Astrocyte (in vitro differentiated cells and primary cell): ENCODE results near the gene PRKCD. TPM values are rescaled to one million over a fixed set of nuclear protein-coding genes. Genes with fewer than 3 reads are reported as not detected.
A peak's percentile ranks its signal among the peaks of the same experiment; 100 is the strongest.

Source experiments
- DNase-seq: peaks from one replicate; pipeline ENCODE4 v3.0.0-alpha.2; 2010; ENCODE audit warnings: low read depth
- FAIRE-seq: peaks from 2 replicates; lab custom pipeline; 2011; peaks lifted over from hg19 to GRCh38; lab: Jason Lieb, UNC
- H2AFZ ChIP-seq: 2 replicates; pipeline ENCODE4 v1.6.0; 2012; ENCODE audit warnings: low read depth, low read length, inconsistent platforms
- H3K27ac ChIP-seq: 2 replicates; pipeline ENCODE4 v1.5.1; 2011; ENCODE audit warnings: low read depth, low read length, inconsistent platforms
- H3K27me3 ChIP-seq: 2 replicates; pipeline ENCODE4 v1.6.0; 2011; ENCODE audit warnings: low read length, inconsistent platforms; ENCODE audit not compliant: insufficient read depth
- H3K36me3 ChIP-seq: 2 replicates; pipeline ENCODE4 v1.5.1; 2011; ENCODE audit warnings: low read length, inconsistent platforms; ENCODE audit not compliant: insufficient read depth
- H3K4me1 ChIP-seq: 2 replicates; pipeline ENCODE4 v1.5.1; 2011; ENCODE audit warnings: low read length, inconsistent platforms; ENCODE audit not compliant: insufficient read depth
- H3K4me2 ChIP-seq: 2 replicates; pipeline ENCODE4 v1.6.0; 2012; ENCODE audit warnings: low read length, inconsistent platforms
- H3K4me3 ChIP-seq: 2 replicates; pipeline ENCODE4 v1.5.1; 2011; ENCODE audit warnings: low read depth, mild to moderate bottlenecking, low read length, inconsistent platforms; ENCODE audit not compliant: insufficient read depth
- H3K79me2 ChIP-seq: 2 replicates; pipeline ENCODE4 v1.6.0; 2012; ENCODE audit warnings: mild to moderate bottlenecking, low read length, inconsistent platforms; ENCODE audit not compliant: insufficient read depth
- H3K9ac ChIP-seq: 2 replicates; pipeline ENCODE4 v1.6.0; 2012; ENCODE audit warnings: mild to moderate bottlenecking, low read length, inconsistent platforms
- H3K9me3 ChIP-seq: 2 replicates; pipeline ENCODE4 v1.5.1; 2012; ENCODE audit warnings: low read depth, mild to moderate bottlenecking, low read length, inconsistent platforms; ENCODE audit not compliant: insufficient read depth
- H4K20me1 ChIP-seq: 2 replicates; pipeline ENCODE4 v1.6.0; 2012; ENCODE audit warnings: low read length, inconsistent platforms; ENCODE audit not compliant: insufficient read depth
- H3K27ac Mint-ChIP-seq: one replicate; pipeline ENCODE4 v1.8.0; 2021; ENCODE audit warnings: mild to moderate bottlenecking, mixed read lengths; ENCODE audit not compliant: unreplicated experiment
- H3K27me3 Mint-ChIP-seq: one replicate; pipeline ENCODE4 v1.8.0; 2021; ENCODE audit warnings: low read depth, mixed read lengths; ENCODE audit not compliant: unreplicated experiment
- H3K36me3 Mint-ChIP-seq: one replicate; pipeline ENCODE4 v1.8.0; 2021; ENCODE audit warnings: low read depth, mixed read lengths; ENCODE audit not compliant: unreplicated experiment
- H3K4me1 Mint-ChIP-seq: one replicate; pipeline ENCODE4 v1.8.0; 2021; ENCODE audit warnings: low read depth, mixed read lengths; ENCODE audit not compliant: unreplicated experiment
- H3K4me3 Mint-ChIP-seq: one replicate; pipeline ENCODE4 v1.8.0; 2021; ENCODE audit warnings: mild to moderate bottlenecking, moderate library complexity, mixed read lengths; ENCODE audit not compliant: unreplicated experiment
- H3K9me3 Mint-ChIP-seq: one replicate; pipeline ENCODE4 v1.8.0; 2021; ENCODE audit warnings: mild to moderate bottlenecking, mixed read lengths; ENCODE audit not compliant: unreplicated experiment
- EZH2 ChIP-seq: IDR thresholded peaks from 2 replicates; pipeline ENCODE4 v1.6.1; 2012; ENCODE audit warnings: mild to moderate bottlenecking, low read length, inconsistent platforms; ENCODE audit not compliant: insufficient read depth
- total RNA-seq: library from RNA; stranded (reverse); gene quantifications from 2 replicates; pipeline ENCODE4 v1.2.1, GENCODE V29; 2021
- TF ChIP-seq, protein P1 (sequence below): IDR thresholded peaks from 2 replicates; pipeline ENCODE4 v1.5.1; 2011; ENCODE audit warnings: low read depth, mild to moderate bottlenecking, inconsistent platforms, low read length, moderate library complexity; ENCODE audit not compliant: insufficient read depth

PRKCD gene
- total RNA-seq, 1 donor from 2014 or later: 25.4 TPM

DNA sequence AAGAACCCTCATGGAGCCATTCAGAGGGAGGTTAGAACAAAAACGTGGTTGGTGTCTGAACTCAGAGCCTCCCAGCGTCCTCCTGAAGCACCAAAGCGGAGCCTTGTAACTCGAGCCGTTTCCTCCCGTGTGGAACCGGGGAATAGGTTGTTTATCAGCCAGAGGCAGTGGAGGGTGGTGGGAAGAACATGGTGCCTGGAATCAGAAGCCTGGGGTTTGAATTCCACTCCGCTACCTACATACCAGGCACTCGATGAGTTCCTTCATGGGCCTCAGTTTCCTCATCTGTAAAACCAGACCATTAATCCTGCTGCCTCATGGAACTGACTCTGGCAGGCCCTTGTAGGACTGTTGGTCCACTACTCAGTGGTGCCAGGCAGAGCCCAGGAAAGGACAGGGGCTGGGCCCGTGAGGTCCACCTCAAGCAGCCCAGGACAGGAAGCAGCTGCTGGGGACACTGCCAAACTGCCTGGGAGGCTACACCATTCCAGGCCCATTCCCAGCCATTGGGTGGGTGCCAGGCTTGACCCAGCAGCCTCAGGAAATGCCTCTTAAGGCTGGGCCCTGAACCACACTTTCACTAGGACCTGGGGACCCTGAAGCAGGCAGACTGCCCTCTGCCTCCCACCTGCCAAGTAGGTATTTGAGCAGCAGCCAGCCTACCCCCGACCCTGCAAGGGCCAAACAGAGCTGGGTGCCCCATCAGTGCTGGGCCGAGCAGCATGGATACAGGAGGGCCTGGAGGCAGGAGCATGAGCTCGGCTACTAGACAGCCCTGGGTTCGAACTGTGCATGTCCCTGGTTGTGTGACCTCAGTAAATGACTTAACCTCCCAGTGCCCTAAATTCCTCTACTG lies 33.4 kb downstream of the PRKCD start:
- H3K9me3 Mint-ChIP-seq: no peaks in the 10 kb centered on the region
- no peak overlapping the region for H3K4me3 Mint-ChIP-seq
- H3K36me3 Mint-ChIP-seq: peaks cover 5% of the 10 kb centered on the region
- peaks cover 7% of the 10 kb centered on the region for H3K27me3 Mint-ChIP-seq
- Histone ChIP-seq H3K4me1 (peaks cover 14% of the 10 kb centered on the region), H3K36me3 (no peaks in the 10 kb centered on the region), H3K79me2 (no peaks in the 10 kb centered on the region), H3K9me3 (no peaks in the 10 kb centered on the region), H2AFZ (peak overlapping the region; percentile 0), H3K27me3 (no peaks in the 10 kb centered on the region), H3K4me3 (no peak overlapping the region), H4K20me1 (no peaks in the 10 kb centered on the region), H3K4me2 (no peak overlapping the region), H3K27ac (no peak overlapping the region), H3K9ac (no peak overlapping the region)
- H3K27ac Mint-ChIP-seq: no peak overlapping the region
- TF ChIP-seq, protein P1, sequence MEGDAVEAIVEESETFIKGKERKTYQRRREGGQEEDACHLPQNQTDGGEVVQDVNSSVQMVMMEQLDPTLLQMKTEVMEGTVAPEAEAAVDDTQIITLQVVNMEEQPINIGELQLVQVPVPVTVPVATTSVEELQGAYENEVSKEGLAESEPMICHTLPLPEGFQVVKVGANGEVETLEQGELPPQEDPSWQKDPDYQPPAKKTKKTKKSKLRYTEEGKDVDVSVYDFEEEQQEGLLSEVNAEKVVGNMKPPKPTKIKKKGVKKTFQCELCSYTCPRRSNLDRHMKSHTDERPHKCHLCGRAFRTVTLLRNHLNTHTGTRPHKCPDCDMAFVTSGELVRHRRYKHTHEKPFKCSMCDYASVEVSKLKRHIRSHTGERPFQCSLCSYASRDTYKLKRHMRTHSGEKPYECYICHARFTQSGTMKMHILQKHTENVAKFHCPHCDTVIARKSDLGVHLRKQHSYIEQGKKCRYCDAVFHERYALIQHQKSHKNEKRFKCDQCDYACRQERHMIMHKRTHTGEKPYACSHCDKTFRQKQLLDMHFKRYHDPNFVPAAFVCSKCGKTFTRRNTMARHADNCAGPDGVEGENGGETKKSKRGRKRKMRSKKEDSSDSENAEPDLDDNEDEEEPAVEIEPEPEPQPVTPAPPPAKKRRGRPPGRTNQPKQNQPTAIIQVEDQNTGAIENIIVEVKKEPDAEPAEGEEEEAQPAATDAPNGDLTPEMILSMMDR: no peak
- TF ChIP-seq EZH2: no peak
- FAIRE-seq: no peak
- DNase-seq: peak; percentile 37
- H3K4me1 Mint-ChIP-seq: peaks cover 8% of the 10 kb centered on the region

DNA sequence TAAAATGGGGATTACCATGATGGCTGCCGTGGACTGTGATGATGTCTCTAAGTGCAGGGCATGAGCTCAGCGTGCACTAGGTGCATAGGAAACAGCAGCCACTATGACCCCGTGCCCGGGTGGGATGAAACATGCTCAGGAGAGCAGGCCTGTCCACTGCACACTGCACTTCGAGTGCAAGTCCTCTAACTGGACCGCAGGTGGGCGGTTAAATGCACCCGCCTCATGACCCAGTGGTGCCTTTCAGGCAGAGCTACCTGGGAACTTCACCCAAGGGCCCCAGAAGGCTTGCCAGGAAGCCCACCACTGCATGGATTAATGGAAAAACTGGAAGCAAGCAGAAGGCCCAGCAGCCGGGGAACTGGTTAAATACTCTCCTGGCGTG lies 34.0 kb downstream of the PRKCD start:
- Histone ChIP-seq H3K4me3 (no peak overlapping the region), H2AFZ (no peak overlapping the region), H3K4me1 (peaks cover 14% of the 10 kb centered on the region), H3K9ac (no peak overlapping the region), H3K4me2 (no peak overlapping the region), H3K27me3 (no peaks in the 10 kb centered on the region), H3K27ac (no peak overlapping the region), H4K20me1 (no peaks in the 10 kb centered on the region), H3K9me3 (no peaks in the 10 kb centered on the region), H3K36me3 (no peaks in the 10 kb centered on the region), H3K79me2 (no peaks in the 10 kb centered on the region)
- Mint-ChIP-seq H3K9me3 (no peaks in the 10 kb centered on the region), H3K36me3 (peaks cover 3% of the 10 kb centered on the region), H3K27ac (peak overlapping the region; percentile 26), H3K27me3 (peaks cover 7% of the 10 kb centered on the region), H3K4me1 (peaks cover 8% of the 10 kb centered on the region), H3K4me3 (no peak overlapping the region)
- FAIRE-seq (no peak), DNase-seq (no peak)
- TF ChIP-seq, protein P1: no peak
- no peak for TF ChIP-seq EZH2
